Smooth muscle cell (in vitro differentiated cells): ENCODE results near the gene TPO. TPM values are rescaled to one million over a fixed set of nuclear protein-coding genes. Genes with fewer than 3 reads are reported as not detected.

ENCODE experiments used
- DNase-seq: peaks from one replicate; lab custom pipeline; 2025; ENCODE audit not compliant: unreplicated experiment; lab: John Stamatoyannopoulos, UW
- H2AFZ ChIP-seq: fragments of 200-600 bp; sonication (generic); 2 replicates; pipeline ENCODE4 v1.6.0; 2016; ENCODE audit warnings: antibody characterized with exemption, low read depth, mild to moderate bottlenecking
- H3F3A ChIP-seq: fragments of 200-600 bp; sonication (generic); 2 replicates; pipeline ENCODE4 v1.6.0; 2017; ENCODE audit warnings: antibody characterized with exemption, low read depth
- H3K27ac ChIP-seq: fragments of 200-600 bp; sonication (generic); 2 replicates; pipeline ENCODE4 v1.5.1; 2016; ENCODE audit warnings: low read depth, mild to moderate bottlenecking
- H3K27me3 ChIP-seq: fragments of 200-600 bp; sonication (generic); 2 replicates; pipeline ENCODE4 v1.6.1; 2016; ENCODE audit warnings: low read depth, mild to moderate bottlenecking
- H3K36me3 ChIP-seq: fragments of 200-600 bp; sonication (generic); 2 replicates; pipeline ENCODE4 v1.5.1; 2016; ENCODE audit warnings: low read depth
- H3K4me1 ChIP-seq: fragments of 200-600 bp; sonication (generic); 2 replicates; pipeline ENCODE4 v1.5.1; 2016; ENCODE audit warnings: low read depth
- H3K4me2 ChIP-seq: fragments of 200-600 bp; sonication (generic); 2 replicates; pipeline ENCODE4 v1.6.0; 2016; ENCODE audit warnings: mild to moderate bottlenecking
- H3K4me3 ChIP-seq: fragments of 200-600 bp; sonication (generic); 2 replicates; pipeline ENCODE4 v1.5.1; 2016; ENCODE audit warnings: mild to moderate bottlenecking
- H3K79me2 ChIP-seq: fragments of 200-600 bp; sonication (generic); 2 replicates; pipeline ENCODE4 v1.6.0; 2016; ENCODE audit warnings: low read depth, mild to moderate bottlenecking
- H3K9ac ChIP-seq: fragments of 200-600 bp; sonication (generic); 2 replicates; pipeline ENCODE4 v1.6.0; 2016; ENCODE audit warnings: low read depth
- H3K9me3 ChIP-seq: fragments of 200-600 bp; sonication (generic); replicated peaks from 2 replicates; pipeline ENCODE4 v1.5.1; 2016; ENCODE audit warnings: low read depth
- H4K20me1 ChIP-seq: fragments of 200-600 bp; sonication (generic); 2 replicates; pipeline ENCODE4 v1.6.0; 2016; ENCODE audit warnings: low read depth
- CTCF ChIP-seq: fragments of 200-600 bp; sonication (generic); IDR thresholded peaks from 2 replicates; pipeline ENCODE4 v1.5.1; 2017; ENCODE audit warnings: borderline replicate concordance, mild to moderate bottlenecking, antibody characterized with exemption; ENCODE audit not compliant: insufficient read depth, poor library complexity, severe bottlenecking
- WGBS: methylation state at CpG from one replicate; pipeline ENCODE4 v1.1.7; 2016; ENCODE audit warnings: low lambda C conversion rate; 5-methylcytosine and 5-hydroxymethylcytosine counted together
- polyA plus RNA-seq: library from polyadenylated mRNA; unstranded; fragments of >200 nt; fragmentation: Nextera tagmentation; extraction: Ambion mirVana; gene quantifications from 2 replicates; pipeline ENCODE4 v1.2.1, GENCODE V29; 2016
- total RNA-seq: library from RNA; depleted of rRNA; stranded (reverse); fragments of >200 nt; gene quantifications from 2 replicates; pipeline ENCODE4 v1.2.3, GENCODE V29; 2014

The TPO gene
- total RNA-seq (not detected in 2 replicates), polyA plus RNA-seq (0.54 TPM in 1 of 2 replicates, not detected in the other)

GRCh38 chr2:1413156-1413710, at the start of gene TPO:
TPO (plus strand) TSS chr2:1413463; CDS start chr2:1414409, 946 bp downstream.
- no peak for DNase-seq
- 85% methylated on average over 15 of the region's 15 CpGs for WGBS
- no peaks in the 10 kb centered on the region for H3K27me3 ChIP-seq

GRCh38 chr2:1366546-1367134, 46.6 kb upstream of the TPO start:
- WGBS, result 92% methylated on average over 20 of the region's 20 CpGs
- H3K4me1 ChIP-seq, result no peaks in the 10 kb centered on the region
- no peaks in the 10 kb centered on the region for H3K9me3 ChIP-seq
- H3F3A ChIP-seq, result no peaks in the 10 kb centered on the region
- H3K9ac ChIP-seq, result no peak overlapping the region
- DNase-seq, result no peak
- H3K27ac ChIP-seq, result no peak overlapping the region
- H3K4me3 ChIP-seq, result no peak overlapping the region
- H3K79me2 ChIP-seq, result no peaks in the 10 kb centered on the region
- no peak for TF ChIP-seq CTCF
- H3K4me2 ChIP-seq, result no peak overlapping the region
- no peaks in the 10 kb centered on the region for H4K20me1 ChIP-seq
- H3K27me3 ChIP-seq, result no peaks in the 10 kb centered on the region
- no peak overlapping the region for H2AFZ ChIP-seq
- H3K36me3 ChIP-seq, result no peaks in the 10 kb centered on the region

More at GRCh38 chr2:1413156-1413710, at the start of gene TPO:
- no peak within 1 kb of the TSS for H3K4me3 ChIP-seq
- no peaks in the 10 kb centered on the region for H3F3A ChIP-seq
- H3K4me1 ChIP-seq, result no peaks in the 10 kb centered on the region
- no peak within 1 kb of the TSS for H3K27ac ChIP-seq
- H3K4me2 ChIP-seq, result no peak within 1 kb of the TSS
- no peak for TF ChIP-seq CTCF
- H4K20me1 ChIP-seq, result no peaks in the 10 kb centered on the region
- H2AFZ ChIP-seq, result no peak within 1 kb of the TSS
- H3K9me3 ChIP-seq, result no peaks in the 10 kb centered on the region
- no peak within 1 kb of the TSS for H3K9ac ChIP-seq
- H3K36me3 ChIP-seq, result no peaks in the 10 kb centered on the region
- H3K79me2 ChIP-seq, result no peaks in the 10 kb centered on the region

- TF ChIP-seq CTCF, result no peak
- Histone ChIP-seq H3K4me1 (no peaks in the 10 kb centered on the region), H3K4me2 (no peak overlapping the region), H3K27me3 (no peaks in the 10 kb centered on the region), H3K36me3 (no peaks in the 10 kb centered on the region), H4K20me1 (no peaks in the 10 kb centered on the region), H3K4me3 (no peak overlapping the region), H2AFZ (no peak overlapping the region), H3K9me3 (no peaks in the 10 kb centered on the region), H3F3A (no peaks in the 10 kb centered on the region), H3K9ac (no peak overlapping the region), H3K79me2 (no peaks in the 10 kb centered on the region), H3K27ac (no peak overlapping the region)
- DNase-seq, result no peak
- 78% methylated on average over 9 of the region's 9 CpGs for WGBS
Observed at GRCh38 chr2:1367601-1368000, 45.7 kb upstream of the TPO start.

- WGBS, result 93% methylated on average over 10 of the region's 10 CpGs
- Histone ChIP-seq H3K36me3 (no peaks in the 10 kb centered on the region), H3K4me3 (no peak overlapping the region), H4K20me1 (no peaks in the 10 kb centered on the region), H3K4me2 (no peak overlapping the region), H3K9me3 (no peaks in the 10 kb centered on the region), H3F3A (no peaks in the 10 kb centered on the region), H3K79me2 (no peaks in the 10 kb centered on the region), H3K27ac (no peak overlapping the region), H3K4me1 (no peaks in the 10 kb centered on the region), H3K27me3 (no peaks in the 10 kb centered on the region), H3K9ac (no peak overlapping the region), H2AFZ (no peak overlapping the region)
- no peak for DNase-seq
- no peak for TF ChIP-seq CTCF
Observed at GRCh38 chr2:1369905-1370304, 43.4 kb upstream of the TPO start.
